UCSD-AML1 (cell line): ENCODE results near the gene NINJ1.

Experiments
- DNase-seq: peaks from one replicate; lab custom pipeline; 2025; ENCODE audit not compliant: unreplicated experiment; lab: John Stamatoyannopoulos, UW

The NINJ1 gene

GRCh38 chr9:93090091-93090655 lies 43.9 kb downstream of the NINJ1 start:
- no peak for DNase-seq

- no peak for DNase-seq
Measured at GRCh38 chr9:93089481-93089991, 44.5 kb downstream of the NINJ1 start.

GRCh38 chr9:93089024-93089423 lies 45.0 kb downstream of the NINJ1 start:
- no peak for DNase-seq

GRCh38 chr9:93088656-93089015 lies 45.4 kb downstream of the NINJ1 start:
- DNase-seq: no peak

GRCh38 chr9:93087971-93088655 lies 45.9 kb downstream of the NINJ1 start:
- no peak for DNase-seq

GRCh38 chr9:93086447-93087224 lies 47.4 kb downstream of the NINJ1 start:
- DNase-seq: no peak

- DNase-seq: no peak
Measured at GRCh38 chr9:93085676-93086075, 48.4 kb downstream of the NINJ1 start.

GRCh38 chr9:93084471-93084881 lies 49.6 kb downstream of the NINJ1 start:
- no peak for DNase-seq

- DNase-seq: no peak
Measured at GRCh38 chr9:93083592-93084470, 50.2 kb downstream of the NINJ1 start.

GRCh38 chr9:93082841-93083411 lies 51.1 kb downstream of the NINJ1 start:
- no peak for DNase-seq

- DNase-seq: no peak
Measured at GRCh38 chr9:93081931-93082330, 52.1 kb downstream of the NINJ1 start.

- DNase-seq: no peak
Measured at GRCh38 chr9:93081081-93081529, 52.9 kb downstream of the NINJ1 start.

GRCh38 chr9:93080406-93080805 lies 53.6 kb downstream of the NINJ1 start:
- DNase-seq: no peak

GRCh38 chr9:93079371-93079770 lies 54.7 kb downstream of the NINJ1 start:
- no peak for DNase-seq

GRCh38 chr9:93077811-93078210 lies 56.2 kb downstream of the NINJ1 start:
- no peak for DNase-seq

- no peak for DNase-seq
Measured at GRCh38 chr9:93077367-93077766, 56.7 kb downstream of the NINJ1 start.

- DNase-seq: no peak
Measured at GRCh38 chr9:93076792-93077128, 57.3 kb downstream of the NINJ1 start.

GRCh38 chr9:93076101-93076791 lies 57.8 kb downstream of the NINJ1 start:
- DNase-seq: no peak

GRCh38 chr9:93072383-93072795 lies 61.7 kb downstream of the NINJ1 start:
- no peak for DNase-seq
